SH-SY5Y (cell line): ENCODE measurements around the gene LRGUK.

ENCODE experiments used
- GATA2 ChIP-seq: IDR thresholded peaks from 2 replicates; pipeline ENCODE4 v1.6.1; 2011; ENCODE audit warnings: mild to moderate bottlenecking, low read depth, low read length
- GATA3 ChIP-seq: IDR thresholded peaks from 2 replicates; pipeline ENCODE4 v1.6.1; 2011; ENCODE audit warnings: low read depth, mild to moderate bottlenecking, low read length, moderate library complexity

- TF ChIP-seq GATA2 (no peak), GATA3 (no peak)
These were observed 6.9 kb downstream of the LRGUK start for GRCh38 chr7:134134004-134134403.
